IMR-90 (cell line): ENCODE measurements around the gene GALM. TPM values are rescaled to one million over a fixed set of nuclear protein-coding genes. Genes with fewer than 3 reads are reported as not detected.

Source experiments
- ATAC-seq: fragments of 200-7000 bp; cut with Tn5 transposase; 2 replicates; pipeline ENCODE4 v1.9.1; 2020; ENCODE audit warnings: low read depth, mild to moderate bottlenecking, moderate library complexity
- BruUV-seq: library from RNA; stranded (reverse); fragments of 400-500 nt; replicated peaks from 2 replicates; lab custom pipeline; 2021; lab: Mats Ljungman, UMichigan
- CTCF ChIA-PET: fragments of 300-600 bp; formaldehyde crosslinking; extraction: SDS; loops from one replicate; lab custom pipeline; 2021; ENCODE audit warnings: antibody characterized with exemption; lab: Yijun Ruan, JAX
- POLR2A ChIA-PET: fragments of 300-600 bp; sonication (Branson Sonifier 250); formaldehyde crosslinking; loops from one replicate; lab custom pipeline; 2022; ENCODE audit warnings: antibody characterized with exemption; ENCODE audit not compliant: unreplicated experiment; lab: Charles Lee
- DNase-seq: peaks from one replicate; pipeline ENCODE4 v3.0.0; 2013
- H2AFZ ChIP-seq: replicated peaks from 2 replicates; pipeline ENCODE3; 2013; ENCODE audit warnings: low read length, mild to moderate bottlenecking; ENCODE audit not compliant: poor library complexity
- H2AK5ac ChIP-seq: 2 replicates; pipeline ENCODE4 v1.6.1; 2013; ENCODE audit warnings: low read depth, low read length, inconsistent platforms
- H2AK9ac ChIP-seq: replicated peaks from 2 replicates; pipeline ENCODE3; 2013; ENCODE audit warnings: mild to moderate bottlenecking, low read depth, low read length, moderate library complexity; ENCODE audit not compliant: poor library complexity
- H2BK120ac ChIP-seq: 2 replicates; pipeline ENCODE4 v1.6.1; 2013; ENCODE audit warnings: low read depth, low read length, inconsistent platforms
- H2BK15ac ChIP-seq: 3 replicates; pipeline ENCODE4 v1.6.1; 2013; ENCODE audit warnings: low read depth, low read length, inconsistent platforms
- H2BK20ac ChIP-seq: 2 replicates; pipeline ENCODE4 v1.6.1; 2013; ENCODE audit warnings: low read depth, mild to moderate bottlenecking, inconsistent platforms, low read length, moderate library complexity
- H2BK5ac ChIP-seq: 2 replicates; pipeline ENCODE4 v1.6.1; 2013; ENCODE audit warnings: mild to moderate bottlenecking, low read depth, low read length, inconsistent platforms; ENCODE audit not compliant: poor library complexity, severe bottlenecking
- H3K14ac ChIP-seq: replicated peaks from 2 replicates; pipeline ENCODE4 v1.6.1; 2013; ENCODE audit warnings: low read depth, low read length, inconsistent platforms
- H3K18ac ChIP-seq: 2 replicates; pipeline ENCODE4 v1.6.1; 2013; ENCODE audit warnings: low read depth, low read length, control low read depth
- H3K23ac ChIP-seq: 2 replicates; pipeline ENCODE4 v1.6.1; 2013; ENCODE audit warnings: low read depth, low read length, inconsistent platforms
- H3K27ac ChIP-seq: 2 replicates; pipeline ENCODE4 v1.5.1; 2013; ENCODE audit warnings: mild to moderate bottlenecking, control low read depth, low read length; ENCODE audit not compliant: insufficient read depth
- H3K27me3 ChIP-seq: 2 replicates; pipeline ENCODE4 v1.6.1; 2013; ENCODE audit warnings: low read length; ENCODE audit not compliant: control insufficient read depth, insufficient read depth
- H3K36me3 ChIP-seq: 2 replicates; pipeline ENCODE4 v1.6.1; 2013; ENCODE audit warnings: low read length, mixed read lengths; ENCODE audit not compliant: control insufficient read depth, insufficient read depth
- H3K4ac ChIP-seq: 2 replicates; pipeline ENCODE4 v1.6.1; 2013; ENCODE audit warnings: low read depth, low read length, inconsistent platforms
- H3K4me1 ChIP-seq: 2 replicates; pipeline ENCODE4 v1.6.1; 2013; ENCODE audit warnings: low read length, mixed read lengths; ENCODE audit not compliant: control insufficient read depth, insufficient read depth
- H3K4me2 ChIP-seq: 2 replicates; pipeline ENCODE4 v1.6.1; 2013; ENCODE audit warnings: low read depth, mild to moderate bottlenecking, control low read depth, low read length, moderate library complexity
- H3K4me3 ChIP-seq: 2 replicates; pipeline ENCODE4 v1.5.1; 2013; ENCODE audit warnings: low read depth, mild to moderate bottlenecking, control low read depth, low read length, moderate library complexity; ENCODE audit not compliant: insufficient read depth
- H3K56ac ChIP-seq: 2 replicates; pipeline ENCODE4 v1.6.1; 2013; ENCODE audit warnings: low read length, inconsistent platforms; ENCODE audit not compliant: insufficient read depth; ENCODE audit errors: extremely low read depth
- H3K79me1 ChIP-seq, 2 experiments: 2 replicates each; pipeline ENCODE4 v1.6.1; 2013; ENCODE audit warnings: low read length in 2 of 2, inconsistent platforms in 1 of 2, low read depth in 1 of 2
- H3K9ac ChIP-seq: 2 replicates; pipeline ENCODE4 v1.6.1; 2013; ENCODE audit warnings: low read depth, low read length, control low read depth
- H3K9me1 ChIP-seq: 2 replicates; pipeline ENCODE4 v1.6.1; 2013; ENCODE audit warnings: low read length, inconsistent platforms; ENCODE audit not compliant: insufficient read depth
- H3K9me3 ChIP-seq: 2 replicates; pipeline ENCODE4 v1.6.1; 2013; ENCODE audit warnings: low read length; ENCODE audit not compliant: control insufficient read depth, insufficient read depth
- H4K20me1 ChIP-seq: 2 replicates; pipeline ENCODE4 v1.6.1; 2013; ENCODE audit warnings: low read length, inconsistent platforms; ENCODE audit not compliant: insufficient read depth
- H4K5ac ChIP-seq: 2 replicates; pipeline ENCODE4 v1.6.1; 2013; ENCODE audit warnings: mild to moderate bottlenecking, low read depth, low read length, control low read depth
- H4K8ac ChIP-seq, 2 experiments: 2 replicates each; pipeline ENCODE4 v1.6.1; 2013; ENCODE audit warnings: low read depth in 2 of 2, low read length in 2 of 2, control low read depth in 1 of 2, inconsistent platforms in 1 of 2
- H4K91ac ChIP-seq: 2 replicates; pipeline ENCODE4 v1.6.1; 2013; ENCODE audit warnings: low read depth, low read length, inconsistent platforms; ENCODE audit not compliant: insufficient read depth
- BHLHE40 ChIP-seq: fragments of 150-350 bp; IDR thresholded peaks from 2 replicates; pipeline ENCODE4 v1.6.1; 2016; ENCODE audit warnings: mild to moderate bottlenecking, low read depth, low read length
- CEBPB ChIP-seq: IDR thresholded peaks from 2 replicates; pipeline ENCODE4 v1.6.1; 2012; ENCODE audit warnings: low read depth, low read length, improper control_type of control experiment
- CHD1 ChIP-seq: IDR thresholded peaks from 2 replicates; pipeline ENCODE4 v1.6.1; 2012; ENCODE audit warnings: low read depth, low read length, improper control_type of control experiment
- FOS ChIP-seq: fragments of 150-350 bp; IDR thresholded peaks from 2 replicates; pipeline ENCODE4 v1.6.1; 2016; ENCODE audit warnings: low read depth, low read length
- MAFK ChIP-seq: IDR thresholded peaks from 2 replicates; pipeline ENCODE4 v1.6.1; 2012; ENCODE audit warnings: low read depth, low read length, improper control_type of control experiment
- MXI1 ChIP-seq: IDR thresholded peaks from 2 replicates; pipeline ENCODE4 v1.6.1; 2012; ENCODE audit warnings: low read depth, mild to moderate bottlenecking, low read length, moderate library complexity, borderline replicate concordance
- NFE2L2 ChIP-seq: fragments of 150-350 bp; IDR thresholded peaks from 2 replicates; pipeline ENCODE4 v1.6.1; 2016; ENCODE audit warnings: low read depth, mild to moderate bottlenecking, low read length
- POLR2A ChIP-seq: IDR thresholded peaks from 2 replicates; pipeline ENCODE4 v1.6.1; 2012; ENCODE audit warnings: mild to moderate bottlenecking, low read depth, low read length
- RAD21 ChIP-seq: IDR thresholded peaks from 2 replicates; pipeline ENCODE4 v1.6.1; 2012; ENCODE audit warnings: low read length, improper control_type of control experiment
- RCOR1 ChIP-seq: IDR thresholded peaks from 2 replicates; pipeline ENCODE4 v1.6.1; 2012; ENCODE audit warnings: mild to moderate bottlenecking, low read length, improper control_type of control experiment; ENCODE audit not compliant: insufficient replicate concordance
- RFX5 ChIP-seq: IDR thresholded peaks from 2 replicates; pipeline ENCODE4 v1.8.0; 2012; ENCODE audit warnings: low read depth, mild to moderate bottlenecking, low read length, moderate library complexity
- SMC3 ChIP-seq: fragments of 150-350 bp; IDR thresholded peaks from 2 replicates; pipeline ENCODE4 v1.6.1; 2016; ENCODE audit warnings: low read depth, mild to moderate bottlenecking, antibody characterized with exemption, low read length, moderate library complexity
- dilution Hi-C: fragments of 300-500 bp; cut with HindIII; formaldehyde crosslinking; loops from one replicate; pipeline ENCODE4 v1.14.3; 2018; ENCODE audit warnings: low sequenced_read_pairs; ENCODE audit not compliant: unreplicated experiment
- in situ Hi-C: fragments of 300-500 bp; cut with MboI; formaldehyde crosslinking; loops from 3 replicates; pipeline ENCODE4 v1.14.3; 2019; ENCODE audit warnings: low sequenced_read_pairs, inconsistent platforms, mixed read lengths
- intact Hi-C: fragments of 100-400 bp; cut with micrococcal nuclease; formaldehyde crosslinking; loops from 2 replicates; pipeline ENCODE4 v1.10.0; 2022
- polyA plus RNA-seq, 3 experiments: library from polyadenylated mRNA; depleted of rRNA; stranded (reverse); fragments of >200 nt; gene quantifications; 2 replicates each; pipeline ENCODE4 v1.2.3, GENCODE V29; 2012; ENCODE audit warnings: low replicate concordance in 1 of 3
- total RNA-seq: library from RNA; depleted of rRNA; stranded (reverse); fragments of >200 nt; gene quantifications from 2 replicates; pipeline ENCODE4 v1.2.3, GENCODE V29; 2012
- TF ChIP-seq, protein P1 (sequence below): conservative IDR thresholded peaks from 2 replicates; pipeline ENCODE4 v1.5.1; 2012; ENCODE audit warnings: mild to moderate bottlenecking, low read depth, low read length, improper control_type of control experiment
- TF ChIP-seq, protein P2 (sequence below): fragments of 150-350 bp; IDR thresholded peaks from 2 replicates; pipeline ENCODE4 v1.6.1; 2016; ENCODE audit warnings: low read depth, mild to moderate bottlenecking, low read length, moderate library complexity, borderline replicate concordance
- TF ChIP-seq, protein P3 (sequence below): fragments of 150-350 bp; IDR thresholded peaks from 2 replicates; pipeline ENCODE4 v1.6.1; 2017; ENCODE audit warnings: mild to moderate bottlenecking, antibody characterized with exemption, low read length, low read depth

The GALM gene
- total and polyA plus RNA-seq, 2 of the 4 experiments (the other 2 are of a cell fraction), result 12.1 to 24.2 TPM

DNA sequence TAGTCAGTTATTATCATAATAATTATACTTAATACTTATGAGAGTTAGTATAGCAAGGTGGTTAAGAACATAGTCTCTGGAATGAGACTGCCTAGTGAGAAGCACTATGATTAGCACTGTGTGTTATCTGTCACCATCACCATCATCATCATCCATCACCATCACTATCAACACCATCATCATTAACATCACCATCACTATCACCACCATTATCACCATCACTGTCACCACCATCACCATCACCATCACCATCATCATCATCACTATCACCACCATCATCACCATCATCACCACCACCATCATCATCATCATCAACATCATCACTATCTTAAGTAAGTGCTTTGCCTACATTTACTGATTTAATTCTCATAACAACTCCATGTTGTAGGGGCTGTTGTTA, 45.6 kb downstream of the GALM start:
- TF ChIP-seq RCOR1 (no peak), RAD21 (no peak), FOS (no peak), BHLHE40 (no peak), POLR2A (no peak), MXI1 (no peak), RFX5 (no peak), SMC3 (no peak), CHD1 (no peak), NFE2L2 (no peak), CEBPB (no peak), MAFK (no peak)
- TF ChIP-seq, protein P1, sequence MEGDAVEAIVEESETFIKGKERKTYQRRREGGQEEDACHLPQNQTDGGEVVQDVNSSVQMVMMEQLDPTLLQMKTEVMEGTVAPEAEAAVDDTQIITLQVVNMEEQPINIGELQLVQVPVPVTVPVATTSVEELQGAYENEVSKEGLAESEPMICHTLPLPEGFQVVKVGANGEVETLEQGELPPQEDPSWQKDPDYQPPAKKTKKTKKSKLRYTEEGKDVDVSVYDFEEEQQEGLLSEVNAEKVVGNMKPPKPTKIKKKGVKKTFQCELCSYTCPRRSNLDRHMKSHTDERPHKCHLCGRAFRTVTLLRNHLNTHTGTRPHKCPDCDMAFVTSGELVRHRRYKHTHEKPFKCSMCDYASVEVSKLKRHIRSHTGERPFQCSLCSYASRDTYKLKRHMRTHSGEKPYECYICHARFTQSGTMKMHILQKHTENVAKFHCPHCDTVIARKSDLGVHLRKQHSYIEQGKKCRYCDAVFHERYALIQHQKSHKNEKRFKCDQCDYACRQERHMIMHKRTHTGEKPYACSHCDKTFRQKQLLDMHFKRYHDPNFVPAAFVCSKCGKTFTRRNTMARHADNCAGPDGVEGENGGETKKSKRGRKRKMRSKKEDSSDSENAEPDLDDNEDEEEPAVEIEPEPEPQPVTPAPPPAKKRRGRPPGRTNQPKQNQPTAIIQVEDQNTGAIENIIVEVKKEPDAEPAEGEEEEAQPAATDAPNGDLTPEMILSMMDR, result no peak
- TF ChIP-seq, protein P2, sequence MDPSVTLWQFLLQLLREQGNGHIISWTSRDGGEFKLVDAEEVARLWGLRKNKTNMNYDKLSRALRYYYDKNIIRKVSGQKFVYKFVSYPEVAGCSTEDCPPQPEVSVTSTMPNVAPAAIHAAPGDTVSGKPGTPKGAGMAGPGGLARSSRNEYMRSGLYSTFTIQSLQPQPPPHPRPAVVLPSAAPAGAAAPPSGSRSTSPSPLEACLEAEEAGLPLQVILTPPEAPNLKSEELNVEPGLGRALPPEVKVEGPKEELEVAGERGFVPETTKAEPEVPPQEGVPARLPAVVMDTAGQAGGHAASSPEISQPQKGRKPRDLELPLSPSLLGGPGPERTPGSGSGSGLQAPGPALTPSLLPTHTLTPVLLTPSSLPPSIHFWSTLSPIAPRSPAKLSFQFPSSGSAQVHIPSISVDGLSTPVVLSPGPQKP, result no peak
- TF ChIP-seq, protein P3, sequence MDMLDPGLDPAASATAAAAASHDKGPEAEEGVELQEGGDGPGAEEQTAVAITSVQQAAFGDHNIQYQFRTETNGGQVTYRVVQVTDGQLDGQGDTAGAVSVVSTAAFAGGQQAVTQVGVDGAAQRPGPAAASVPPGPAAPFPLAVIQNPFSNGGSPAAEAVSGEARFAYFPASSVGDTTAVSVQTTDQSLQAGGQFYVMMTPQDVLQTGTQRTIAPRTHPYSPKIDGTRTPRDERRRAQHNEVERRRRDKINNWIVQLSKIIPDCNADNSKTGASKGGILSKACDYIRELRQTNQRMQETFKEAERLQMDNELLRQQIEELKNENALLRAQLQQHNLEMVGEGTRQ, result no peak
- H3K9me1 ChIP-seq, result 0 out of 2 replicates have a peak, but pooled peaks cover 9% of the 10 kb centered on the region
- no peak overlapping the region for H3K27ac ChIP-seq
- ATAC-seq (no peak), DNase-seq (no peak)
- peaks cover 5% of the 10 kb centered on the region for H3K4me1 ChIP-seq
- no peak overlapping the region for H3K14ac ChIP-seq
- H3K9ac ChIP-seq, result no peak overlapping the region
- ChIA-PET CTCF (no interaction called here), POLR2A (no interaction called here)
- no peak overlapping the region for H2AK9ac ChIP-seq
- H3K27me3 ChIP-seq, result no peaks in the 10 kb centered on the region
- H2BK15ac ChIP-seq, result no peak overlapping the region
- no peak overlapping the region for H4K8ac ChIP-seq
- H3K9me3 ChIP-seq, result no peaks in the 10 kb centered on the region
- H4K20me1 ChIP-seq, result no peaks in the 10 kb centered on the region
- H3K36me3 ChIP-seq, result no peaks in the 10 kb centered on the region
- dilution Hi-C loops (no loop called here), intact Hi-C loops (no loop called here), in situ Hi-C loops (no loop called here)
- no peak overlapping the region for H3K4me2 ChIP-seq
- no peak overlapping the region for H2AK5ac ChIP-seq
- H3K4me3 ChIP-seq, result no peak overlapping the region
- no TSS peak for BruUV-seq
- no peak overlapping the region for H2BK5ac ChIP-seq
- H4K5ac ChIP-seq, result no peak overlapping the region
- no peak overlapping the region for H3K23ac ChIP-seq
- no peak overlapping the region for H2AFZ ChIP-seq
- no peak overlapping the region for H3K56ac ChIP-seq
- no peak overlapping the region for H3K18ac ChIP-seq
- no peak overlapping the region for H2BK120ac ChIP-seq
- no peak overlapping the region for H2BK20ac ChIP-seq
- no peak overlapping the region for H3K4ac ChIP-seq
- H4K91ac ChIP-seq, result no peak overlapping the region
- H3K79me1 ChIP-seq, result 0 out of 4 replicates have a peak, but pooled peaks cover 0 to 5% of the 10 kb centered on the region in 2 experiments
